Measurements from ENCODE around the gene MCOLN2. TPM values are rescaled to one million over a fixed set of nuclear protein-coding genes. Genes with fewer than 3 reads are reported as not detected.

The MCOLN2 gene
- total RNA-seq: not detected in 2 replicates

GRCh38 chr1:84996846-84997666 lies at the start of gene MCOLN2:
MCOLN2 (minus strand) TSS chr1:84997113; CDS start chr1:84996872, 241 bp downstream.

GRCh38 chr1:84892705-84893618 lies 104.0 kb downstream of the MCOLN2 start, which contains the start of gene LPAR3:
LPAR3 (minus strand) TSS chr1:84893206; CDS start chr1:84866120, 27,086 bp downstream.

Other genes with a start within 250 kb of the MCOLN2 start
- 12.4 and 16.9 TPM in 2 replicates for gene LPAR3, start 103.9 kb downstream of the MCOLN2 start, total RNA-seq
- gene MCOLN3, start 51.4 kb upstream of the MCOLN2 start, total RNA-seq: 0.24 and 0.97 TPM in 2 replicates
- gene SYDE2, start 203.9 kb upstream of the MCOLN2 start, total RNA-seq: 4.4 and 4.9 TPM in 2 replicates

Data from hair follicle dermal papilla cell (primary cell).